GM12891 (cell line): ENCODE results near the gene CPN1.

Experiments used
- PAX5 ChIP-seq: IDR thresholded peaks from 2 replicates; pipeline ENCODE4 v1.6.1; 2011; ENCODE audit warnings: low read length, moderate library complexity, mild to moderate bottlenecking; ENCODE audit not compliant: insufficient read depth, severe bottlenecking
- POLR2A ChIP-seq: IDR thresholded peaks from 2 replicates; pipeline ENCODE4 v1.6.1; 2011; ENCODE audit warnings: low read depth, low read length, control low read depth
- POLR2AphosphoS5 ChIP-seq: IDR thresholded peaks from 2 replicates; pipeline ENCODE4 v1.6.1; 2011; ENCODE audit warnings: low read depth, low read length, control low read depth
- POU2F2 ChIP-seq: IDR thresholded peaks from 2 replicates; pipeline ENCODE4 v1.6.1; 2011; ENCODE audit warnings: low read depth, mild to moderate bottlenecking, control low read depth, low read length, moderate library complexity
- SPI1 ChIP-seq: IDR thresholded peaks from 2 replicates; pipeline ENCODE4 v1.6.1; 2011; ENCODE audit warnings: low read depth, low read length, control low read depth
- TAF1 ChIP-seq: IDR thresholded peaks from 2 replicates; pipeline ENCODE4 v1.6.1; 2011; ENCODE audit warnings: low read depth, low read length, control low read depth

- TF ChIP-seq SPI1 (no peak), POLR2A (no peak), POLR2AphosphoS5 (no peak), TAF1 (no peak), PAX5 (no peak), POU2F2 (no peak)
Measured at GRCh38 chr10:100119726-100120125, 38.1 kb upstream of the CPN1 start.
